HG02623 (cell line): Measurements from ENCODE around the gene SEC31B.

ENCODE experiments used
- ATAC-seq: cut with Tn5 transposase; IDR thresholded peaks from one replicate; pipeline ENCODE4 v1.9.1; 2021; ENCODE audit warnings: moderate library complexity; ENCODE audit not compliant: unreplicated experiment

Gene SEC31B

DNA sequence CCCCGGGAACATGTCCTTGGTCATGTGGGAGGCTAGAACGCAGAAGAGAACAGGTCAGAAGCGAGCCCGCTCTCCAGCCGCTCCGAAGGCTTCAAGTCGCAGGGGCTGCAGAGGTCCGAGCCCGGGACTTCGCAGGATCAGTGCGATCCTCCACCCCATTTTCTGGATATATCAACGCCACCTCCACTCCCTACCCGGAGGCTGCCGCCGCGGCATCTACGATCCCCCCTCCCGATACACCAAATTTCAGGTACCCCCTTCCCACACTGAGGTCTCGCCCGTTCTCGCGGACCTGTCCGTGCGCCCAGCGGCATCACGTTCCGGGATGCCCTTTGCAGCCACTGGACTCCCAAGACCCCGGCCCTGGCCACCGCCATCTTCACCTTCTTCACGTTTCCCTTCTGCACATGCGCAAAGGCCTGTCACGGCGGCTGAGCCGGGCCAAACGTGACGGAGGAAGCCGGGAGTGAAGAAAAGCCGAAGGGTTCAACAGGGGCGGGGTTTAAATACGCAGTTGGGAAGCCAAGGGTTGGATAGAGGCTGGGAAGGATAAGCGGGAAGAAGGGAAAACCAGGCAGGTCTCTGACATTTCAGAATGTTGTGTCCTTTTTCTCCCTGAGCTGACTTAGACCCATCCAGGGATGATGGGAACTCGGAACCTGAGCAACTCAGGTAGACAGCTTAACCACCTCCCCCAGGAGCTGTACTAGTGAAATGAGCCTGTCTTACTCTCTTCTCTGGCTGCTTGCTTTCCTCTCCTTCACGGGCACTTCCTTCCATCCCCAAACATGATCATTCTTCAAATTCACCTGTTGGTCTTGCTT, 10.0 kb upstream of the SEC31B start, which contains the start of gene NDUFB8:
TSS of gene NDUFB8 (minus strand) at position 397 of the 824 bp plus-strand sequence. CDS start at position 377, 20 bp downstream.
- ATAC-seq = no peak

GRCh38 chr10:100528921-100529474, 9.3 kb upstream of the SEC31B start:
- no peak for ATAC-seq

- no peak for ATAC-seq
Measured at GRCh38 chr10:100528123-100528886, 8.6 kb upstream of the SEC31B start.

DNA sequence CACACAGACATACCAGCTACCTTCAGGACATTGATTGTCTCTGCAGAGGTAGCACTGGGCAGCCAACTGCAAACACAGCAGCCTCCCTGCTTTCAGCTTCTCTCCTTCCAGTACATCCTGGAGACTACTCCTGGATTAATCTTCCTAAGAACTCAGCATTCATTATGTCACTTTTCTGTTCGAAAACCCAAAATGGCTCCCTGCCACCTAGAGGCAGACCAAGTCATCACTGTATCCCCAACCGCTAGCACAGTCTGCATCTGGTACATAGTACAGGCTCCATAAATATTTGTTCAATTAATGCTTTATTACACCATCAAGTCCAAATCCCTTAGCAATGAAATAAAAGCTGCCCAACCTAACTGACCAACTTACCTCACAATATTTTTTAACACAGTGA, 5.0 kb upstream of the SEC31B start:
- ATAC-seq = no peak

DNA sequence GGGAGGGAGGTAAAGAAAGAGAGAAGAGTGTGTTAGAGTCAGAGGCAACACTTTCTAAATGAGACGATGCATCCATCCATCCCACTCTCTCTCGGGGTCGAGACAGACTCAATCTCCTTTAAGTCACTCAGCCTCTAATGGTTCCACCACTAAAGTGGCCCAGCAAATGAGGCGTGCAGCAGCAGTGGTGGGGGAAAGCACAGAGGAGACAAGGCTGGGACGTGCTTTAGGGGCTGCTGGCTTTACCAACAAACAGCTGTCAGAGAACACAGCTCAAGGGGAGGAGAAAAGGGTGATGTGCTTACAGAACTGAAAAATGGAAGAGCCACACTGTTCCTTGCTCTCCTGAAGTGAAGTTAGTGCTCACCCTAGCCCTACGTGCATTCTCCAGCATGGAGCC, 4.5 kb upstream of the SEC31B start:
- no peak for ATAC-seq

- ATAC-seq = no peak
Measured at GRCh38 chr10:100522945-100523344, 3.3 kb upstream of the SEC31B start.

DNA sequence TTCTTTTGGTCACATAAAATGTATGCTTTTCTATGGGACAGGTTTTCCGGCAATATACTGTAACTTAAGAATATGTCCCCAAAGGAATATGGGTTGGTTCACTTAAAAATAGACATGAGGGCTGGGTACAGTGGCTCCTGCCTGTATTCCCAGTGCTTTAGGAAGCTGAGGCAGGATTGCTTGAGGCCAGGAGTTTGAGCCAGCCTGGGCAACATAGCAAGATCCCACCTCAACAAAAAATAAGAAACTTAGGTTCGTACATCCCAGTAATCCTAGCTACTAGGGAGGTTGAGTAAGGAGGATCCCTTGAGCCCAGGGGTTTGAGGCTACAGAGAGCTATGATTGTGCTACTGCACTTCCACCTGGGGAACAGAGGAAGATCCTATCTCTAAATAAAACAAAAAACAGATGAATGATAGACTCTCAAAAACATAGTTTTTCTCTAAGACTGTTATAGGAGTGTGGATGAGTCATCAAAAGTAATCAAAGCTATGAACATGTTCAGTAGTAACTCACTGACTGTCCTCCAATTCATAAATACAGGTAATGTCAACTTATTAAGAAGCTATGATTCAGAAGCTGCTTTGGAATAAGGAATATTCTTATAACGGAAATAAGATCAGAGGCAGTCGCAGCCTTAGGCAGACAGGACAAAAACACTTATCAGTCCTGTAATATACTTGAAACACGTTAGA, 2.6 kb upstream of the SEC31B start:
- no peak for ATAC-seq

DNA sequence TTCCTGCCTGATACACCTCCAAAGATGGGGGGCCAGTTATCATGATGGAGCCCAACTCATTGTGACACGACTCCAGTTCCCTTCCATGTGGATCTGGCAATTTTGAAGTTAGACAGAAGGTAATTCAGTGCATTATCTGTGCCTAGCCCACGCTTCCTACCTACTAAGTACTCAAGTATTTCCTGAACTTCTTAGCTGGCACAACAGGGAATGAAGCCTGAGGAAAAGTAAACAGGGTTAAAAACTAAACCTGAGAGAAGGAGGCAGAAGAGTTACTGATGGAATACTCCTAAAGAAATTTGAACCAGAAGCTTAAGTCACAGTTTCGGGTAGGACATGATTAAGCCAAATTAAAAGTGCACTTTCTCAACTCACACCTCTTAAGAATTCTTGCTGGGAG, 1.1 kb upstream of the SEC31B start:
- ATAC-seq = no peak

DNA sequence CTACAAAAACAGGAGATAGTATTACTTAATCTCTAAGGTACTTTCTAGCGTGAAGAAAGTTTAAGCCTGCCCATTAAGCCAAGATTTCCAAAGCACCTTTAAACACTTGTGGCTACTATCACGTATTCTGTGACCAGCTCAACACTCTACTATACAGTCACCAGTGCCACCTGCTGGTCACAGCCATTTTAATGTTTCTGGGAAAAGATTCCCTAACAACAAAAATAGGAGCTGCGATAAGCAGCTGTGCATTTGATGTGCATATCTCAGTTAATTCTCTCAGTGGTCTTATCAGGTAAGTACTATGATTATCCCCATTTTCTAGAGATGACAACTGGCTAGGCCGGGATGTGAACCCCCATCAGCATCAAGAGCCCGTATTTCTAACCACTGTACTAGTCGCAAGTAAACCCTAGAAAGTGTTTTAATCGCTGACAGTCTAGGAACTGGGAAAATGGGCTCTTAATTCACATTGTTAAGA, 860 bp downstream of the SEC31B start:
- ATAC-seq = no peak

GRCh38 chr10:100516847-100517246, 2.8 kb downstream of the SEC31B start:
- ATAC-seq = no peak

DNA sequence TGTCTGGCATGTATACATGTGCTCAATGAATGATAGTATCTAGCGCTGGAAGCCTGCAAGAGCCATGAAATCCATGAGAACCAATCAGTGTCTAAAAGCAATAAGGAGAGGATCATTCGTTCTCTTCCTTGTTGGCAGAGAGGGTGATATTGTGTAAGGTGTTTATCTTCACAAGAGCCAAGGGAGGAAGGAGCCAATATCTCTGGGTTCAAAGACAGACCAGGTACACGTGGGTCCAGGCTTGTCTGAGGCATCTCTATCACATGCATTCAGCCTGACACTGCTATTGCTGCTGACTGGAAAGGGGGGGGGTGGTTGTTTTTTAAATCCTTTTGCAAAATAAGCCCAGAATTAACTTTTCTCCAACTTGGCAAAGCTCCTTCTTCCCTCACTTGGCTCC, 4.0 kb downstream of the SEC31B start:
- no peak for ATAC-seq

DNA sequence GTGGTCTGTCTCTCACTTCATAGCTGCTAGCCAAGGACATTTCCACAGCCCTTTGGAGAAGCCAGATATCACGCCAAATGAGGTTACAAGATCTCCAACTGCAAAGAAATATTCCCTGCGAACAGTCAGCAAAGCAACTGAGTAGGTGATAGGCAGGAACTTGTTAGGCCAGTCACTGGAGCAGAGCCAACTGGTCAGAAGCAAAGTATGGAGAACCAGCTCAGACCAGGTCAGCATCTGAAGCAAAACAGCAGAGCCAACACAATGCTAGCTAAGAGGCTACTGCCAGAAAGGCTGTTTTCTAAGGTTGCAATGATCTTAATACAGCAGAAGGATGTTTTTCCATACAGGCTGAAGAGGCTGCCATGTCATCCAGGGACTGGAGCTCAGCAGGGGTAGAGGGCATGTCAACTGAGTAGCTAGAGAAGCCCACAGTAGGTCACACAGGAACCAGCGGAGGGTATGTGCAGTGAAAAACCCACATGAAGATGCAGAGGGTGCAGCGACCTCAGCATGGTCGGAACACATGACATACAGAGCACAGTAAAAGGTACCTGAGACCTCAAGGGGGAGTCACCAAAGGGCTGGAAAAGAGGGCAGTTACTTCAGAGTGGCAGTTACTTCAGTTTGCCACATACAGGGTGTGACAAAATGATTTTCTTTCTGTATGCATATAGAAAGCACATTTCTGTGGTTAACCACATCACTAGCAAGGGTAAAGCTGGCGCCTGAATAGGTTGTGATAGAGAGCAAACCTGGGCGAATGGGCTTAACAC, 8.9 kb downstream of the SEC31B start:
- no peak for ATAC-seq

- no peak for ATAC-seq
Measured at GRCh38 chr10:100509241-100509840, 10.3 kb downstream of the SEC31B start.

DNA sequence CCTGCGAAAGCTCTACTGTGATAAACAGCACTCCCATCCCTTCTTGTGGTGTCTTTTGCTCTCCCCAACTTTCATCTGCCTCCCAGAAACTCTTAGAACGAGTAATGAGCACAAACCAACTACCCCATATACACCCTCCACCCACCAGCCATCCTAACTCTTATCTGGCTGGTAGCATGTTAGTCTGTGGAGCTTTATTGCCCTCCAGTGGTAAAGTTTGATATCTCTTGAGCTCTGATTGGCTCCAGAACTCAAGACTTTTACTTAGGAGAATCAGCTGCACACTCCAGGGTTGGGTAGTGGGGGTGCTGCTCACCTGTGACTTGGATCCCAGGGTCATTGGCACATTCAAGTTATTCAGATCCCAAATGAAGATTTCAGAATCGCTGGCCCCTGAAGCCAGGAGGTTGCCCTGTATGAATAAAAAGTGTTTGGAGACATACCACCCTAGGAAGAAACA, 10.9 kb downstream of the SEC31B start:
- no peak for ATAC-seq

GRCh38 chr10:100508266-100508665, 11.4 kb downstream of the SEC31B start:
- no peak for ATAC-seq

DNA sequence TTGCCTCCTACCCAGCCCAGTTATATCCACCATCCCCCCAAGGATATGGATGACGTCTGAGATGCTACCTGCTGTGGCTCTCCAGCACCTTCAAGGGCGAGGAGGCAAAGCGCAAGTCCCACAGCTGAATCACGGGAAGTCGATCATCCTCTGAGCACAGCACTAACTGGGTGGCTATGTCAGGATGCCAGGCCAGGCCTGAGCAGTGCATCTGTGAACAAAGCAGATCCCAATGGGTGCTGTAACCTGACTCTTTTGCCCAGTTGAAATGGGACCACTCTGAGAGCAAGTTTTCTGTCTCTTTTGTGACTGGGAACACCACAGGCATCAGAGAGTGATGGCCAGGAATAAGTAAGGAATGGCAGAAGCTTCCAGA, 12.3 kb downstream of the SEC31B start:
- ATAC-seq = no peak

DNA sequence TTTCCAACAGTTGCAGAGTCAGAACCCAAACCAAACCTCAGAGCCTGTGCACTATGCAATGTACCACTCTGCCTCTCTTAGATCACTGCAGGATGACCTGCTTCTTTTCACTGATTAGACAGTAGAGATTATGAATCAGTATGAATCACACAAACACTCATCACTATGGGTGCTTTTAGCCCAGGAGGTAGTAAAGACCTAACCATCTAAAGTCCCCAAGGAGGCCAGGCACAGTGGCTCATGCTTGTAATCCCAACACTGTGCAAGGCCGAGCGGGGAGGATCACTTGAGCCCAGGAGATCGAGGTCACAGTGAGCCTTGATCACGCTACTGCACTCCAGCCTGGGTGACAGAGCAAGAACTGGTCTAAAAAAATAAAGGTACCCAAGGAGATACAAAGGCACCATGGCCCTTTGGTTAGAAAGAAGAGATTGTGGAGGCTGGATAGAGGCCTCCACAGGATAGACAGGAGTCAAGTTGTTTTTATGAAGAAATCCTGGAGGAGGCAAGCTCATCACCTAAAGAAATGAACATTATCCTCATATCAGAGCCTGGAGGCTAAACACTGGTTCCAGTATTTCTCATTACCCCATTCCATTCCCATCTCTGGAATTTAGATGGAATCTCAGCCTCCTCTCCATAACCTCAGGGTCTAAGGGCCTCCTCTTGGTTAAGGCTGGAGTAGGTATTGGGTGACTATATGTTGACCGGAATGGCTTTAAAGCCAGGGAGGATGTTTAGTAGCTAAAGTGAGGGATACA, 12.9 kb downstream of the SEC31B start:
- no peak for ATAC-seq

DNA sequence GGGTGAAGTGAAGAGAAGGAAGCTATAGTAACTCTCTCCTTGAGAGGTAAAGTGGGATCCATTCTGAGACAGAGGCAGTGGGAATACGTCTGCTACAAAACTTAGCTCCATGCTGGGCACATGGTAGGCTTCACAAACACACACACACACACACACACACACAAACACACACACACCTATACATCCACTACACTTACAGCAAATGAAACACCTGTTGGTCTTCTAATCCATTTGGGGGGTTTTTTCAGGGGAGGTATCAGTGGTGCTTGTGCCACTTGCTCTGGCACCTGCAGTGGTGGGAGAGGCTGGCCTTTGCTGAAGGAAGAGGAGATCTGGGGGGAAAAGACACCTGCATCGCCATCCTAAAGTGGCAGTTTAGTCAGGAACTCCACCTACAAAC, 14.5 kb downstream of the SEC31B start:
- no peak for ATAC-seq

- no peak for ATAC-seq
Measured at GRCh38 chr10:100504096-100504495, 15.6 kb downstream of the SEC31B start.
